ENCODE results near the gene KCNK1.

DNA sequence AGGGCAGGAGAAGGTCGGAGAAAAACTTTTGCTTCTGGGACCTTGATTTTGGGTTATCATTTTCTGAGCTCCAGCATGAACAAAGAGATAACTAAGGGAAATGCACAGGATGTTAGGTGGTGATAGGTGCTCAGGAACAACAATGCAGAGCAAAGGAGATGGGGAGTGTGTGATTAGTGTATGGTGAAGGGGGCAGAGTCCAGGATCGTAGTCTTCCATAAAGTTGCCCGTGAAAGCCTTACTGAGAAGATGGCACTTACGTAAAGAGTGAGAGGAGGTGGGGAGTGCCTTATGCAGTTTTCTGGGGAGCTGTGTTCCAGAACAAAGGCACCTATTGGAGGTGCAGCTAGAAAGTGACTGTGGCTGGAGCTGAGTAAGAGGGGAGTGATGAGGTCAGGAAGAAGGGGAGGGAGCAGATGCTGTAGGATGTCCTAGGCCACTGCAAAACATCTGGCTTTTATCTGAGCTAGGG is 11.6 kb downstream of the KCNK1 start:
- TF ChIP-seq, protein P1, sequence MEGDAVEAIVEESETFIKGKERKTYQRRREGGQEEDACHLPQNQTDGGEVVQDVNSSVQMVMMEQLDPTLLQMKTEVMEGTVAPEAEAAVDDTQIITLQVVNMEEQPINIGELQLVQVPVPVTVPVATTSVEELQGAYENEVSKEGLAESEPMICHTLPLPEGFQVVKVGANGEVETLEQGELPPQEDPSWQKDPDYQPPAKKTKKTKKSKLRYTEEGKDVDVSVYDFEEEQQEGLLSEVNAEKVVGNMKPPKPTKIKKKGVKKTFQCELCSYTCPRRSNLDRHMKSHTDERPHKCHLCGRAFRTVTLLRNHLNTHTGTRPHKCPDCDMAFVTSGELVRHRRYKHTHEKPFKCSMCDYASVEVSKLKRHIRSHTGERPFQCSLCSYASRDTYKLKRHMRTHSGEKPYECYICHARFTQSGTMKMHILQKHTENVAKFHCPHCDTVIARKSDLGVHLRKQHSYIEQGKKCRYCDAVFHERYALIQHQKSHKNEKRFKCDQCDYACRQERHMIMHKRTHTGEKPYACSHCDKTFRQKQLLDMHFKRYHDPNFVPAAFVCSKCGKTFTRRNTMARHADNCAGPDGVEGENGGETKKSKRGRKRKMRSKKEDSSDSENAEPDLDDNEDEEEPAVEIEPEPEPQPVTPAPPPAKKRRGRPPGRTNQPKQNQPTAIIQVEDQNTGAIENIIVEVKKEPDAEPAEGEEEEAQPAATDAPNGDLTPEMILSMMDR (IDR thresholded peaks at IDR 0.05; ENCODE audit: insufficient read depth, low read length), result no peak
- TF ChIP-seq SPI1 (IDR thresholded peaks at IDR 0.05; ENCODE audit: borderline replicate concordance, low read depth), result no peak
- TF ChIP-seq, protein P2, sequence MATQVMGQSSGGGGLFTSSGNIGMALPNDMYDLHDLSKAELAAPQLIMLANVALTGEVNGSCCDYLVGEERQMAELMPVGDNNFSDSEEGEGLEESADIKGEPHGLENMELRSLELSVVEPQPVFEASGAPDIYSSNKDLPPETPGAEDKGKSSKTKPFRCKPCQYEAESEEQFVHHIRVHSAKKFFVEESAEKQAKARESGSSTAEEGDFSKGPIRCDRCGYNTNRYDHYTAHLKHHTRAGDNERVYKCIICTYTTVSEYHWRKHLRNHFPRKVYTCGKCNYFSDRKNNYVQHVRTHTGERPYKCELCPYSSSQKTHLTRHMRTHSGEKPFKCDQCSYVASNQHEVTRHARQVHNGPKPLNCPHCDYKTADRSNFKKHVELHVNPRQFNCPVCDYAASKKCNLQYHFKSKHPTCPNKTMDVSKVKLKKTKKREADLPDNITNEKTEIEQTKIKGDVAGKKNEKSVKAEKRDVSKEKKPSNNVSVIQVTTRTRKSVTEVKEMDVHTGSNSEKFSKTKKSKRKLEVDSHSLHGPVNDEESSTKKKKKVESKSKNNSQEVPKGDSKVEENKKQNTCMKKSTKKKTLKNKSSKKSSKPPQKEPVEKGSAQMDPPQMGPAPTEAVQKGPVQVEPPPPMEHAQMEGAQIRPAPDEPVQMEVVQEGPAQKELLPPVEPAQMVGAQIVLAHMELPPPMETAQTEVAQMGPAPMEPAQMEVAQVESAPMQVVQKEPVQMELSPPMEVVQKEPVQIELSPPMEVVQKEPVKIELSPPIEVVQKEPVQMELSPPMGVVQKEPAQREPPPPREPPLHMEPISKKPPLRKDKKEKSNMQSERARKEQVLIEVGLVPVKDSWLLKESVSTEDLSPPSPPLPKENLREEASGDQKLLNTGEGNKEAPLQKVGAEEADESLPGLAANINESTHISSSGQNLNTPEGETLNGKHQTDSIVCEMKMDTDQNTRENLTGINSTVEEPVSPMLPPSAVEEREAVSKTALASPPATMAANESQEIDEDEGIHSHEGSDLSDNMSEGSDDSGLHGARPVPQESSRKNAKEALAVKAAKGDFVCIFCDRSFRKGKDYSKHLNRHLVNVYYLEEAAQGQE (IDR thresholded peaks at IDR 0.05; ENCODE audit: insufficient replicate concordance, low read depth), result no peak
- TF ChIP-seq POLR2AphosphoS5 (IDR thresholded peaks at IDR 0.05; ENCODE audit: low read depth), result no peak
- TF ChIP-seq GABPA (IDR thresholded peaks at IDR 0.05; ENCODE audit: low read depth), result no peak

Data from HL-60 (cell line).